NOMO-1 treated with dmso at 0.1 percent for 144 hours (cell line): ENCODE data around the gene TOR2A.

Experiments used
- DNase-seq: peaks from one replicate; lab custom pipeline; 2025; ENCODE audit not compliant: unreplicated experiment; lab: John Stamatoyannopoulos, UW

TOR2A gene

DNA sequence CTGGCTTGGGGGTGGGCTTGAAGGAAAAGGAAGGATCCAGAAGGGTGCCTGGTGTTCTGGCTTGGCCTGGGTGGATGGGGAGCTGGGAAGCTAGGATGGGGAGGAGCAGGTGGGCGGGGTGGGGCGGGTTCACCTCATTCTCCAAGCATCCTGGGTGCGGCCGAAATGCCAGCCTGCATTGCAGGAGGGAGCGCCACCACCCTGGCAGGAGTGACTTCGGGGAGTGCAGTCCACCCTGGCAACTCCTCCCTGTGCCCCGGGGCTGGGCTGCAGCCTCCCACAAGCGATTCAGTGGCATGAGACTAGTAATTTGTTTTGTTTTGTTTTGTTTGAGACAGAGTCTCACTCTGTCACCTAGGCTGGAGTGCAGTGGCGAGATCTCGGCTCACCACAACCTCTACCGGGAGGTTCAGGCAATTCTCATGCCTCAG, 13.7 kb downstream of the TOR2A start:
- no peak for DNase-seq

DNA sequence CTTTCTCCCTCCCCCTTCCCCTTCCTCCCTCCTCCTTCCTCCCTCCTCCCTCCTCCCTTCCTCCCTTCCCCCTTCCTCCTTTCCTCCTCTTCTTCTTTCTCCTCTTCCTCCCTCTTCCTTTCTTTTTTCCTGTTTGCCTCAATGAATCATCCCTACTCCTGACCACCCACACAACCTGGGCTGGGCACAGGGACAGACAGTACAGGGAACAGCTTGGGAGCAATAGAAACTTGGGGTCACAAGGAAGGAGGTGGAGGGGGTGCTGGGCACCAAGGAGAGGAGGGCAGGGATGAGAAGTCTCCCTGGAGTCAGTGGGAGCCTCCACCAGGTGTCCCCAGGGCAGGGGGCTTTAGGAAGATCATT, 14.2 kb downstream of the TOR2A start:
- DNase-seq, result no peak

DNA sequence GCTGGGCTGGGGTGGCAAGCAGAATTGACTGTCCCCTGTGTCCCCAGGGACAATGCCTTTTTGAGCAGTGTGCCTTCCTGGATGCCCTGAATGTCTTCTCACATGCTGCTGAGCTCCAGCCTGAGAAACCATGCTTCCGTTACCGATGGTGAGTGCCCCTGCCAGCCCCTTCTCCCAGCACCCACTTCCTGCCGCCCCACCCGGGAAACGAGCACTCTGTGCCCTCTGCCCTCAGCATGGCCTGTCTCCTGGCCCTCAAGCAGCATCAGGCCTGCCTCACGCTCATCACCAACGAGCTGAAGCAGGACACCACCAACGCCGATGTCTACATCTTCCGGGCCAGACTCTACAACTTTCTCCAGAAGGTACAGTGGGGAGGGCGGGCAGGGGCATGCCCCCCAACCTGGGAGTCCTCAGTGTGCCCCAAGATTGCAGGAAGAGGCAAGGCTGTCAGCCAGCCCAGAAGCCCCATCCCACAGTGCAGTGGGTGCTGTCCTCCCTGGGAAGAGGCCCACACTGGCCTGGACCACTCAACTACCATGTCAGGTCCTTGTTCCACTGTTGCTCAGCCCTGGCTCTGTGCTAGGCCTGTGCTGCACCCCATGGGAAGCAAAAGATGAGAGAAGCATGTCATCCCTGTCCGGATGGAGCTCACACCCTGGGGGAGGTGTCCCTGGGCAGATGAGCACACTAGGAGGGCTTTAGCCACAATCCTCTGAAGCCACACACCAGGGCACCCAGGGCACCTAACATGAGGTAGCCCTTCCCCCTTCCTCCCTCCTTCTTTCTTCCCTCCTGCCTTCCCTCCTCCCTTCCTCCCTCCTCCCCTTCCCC, 14.8 kb downstream of the TOR2A start:
- DNase-seq, result no peak

DNA sequence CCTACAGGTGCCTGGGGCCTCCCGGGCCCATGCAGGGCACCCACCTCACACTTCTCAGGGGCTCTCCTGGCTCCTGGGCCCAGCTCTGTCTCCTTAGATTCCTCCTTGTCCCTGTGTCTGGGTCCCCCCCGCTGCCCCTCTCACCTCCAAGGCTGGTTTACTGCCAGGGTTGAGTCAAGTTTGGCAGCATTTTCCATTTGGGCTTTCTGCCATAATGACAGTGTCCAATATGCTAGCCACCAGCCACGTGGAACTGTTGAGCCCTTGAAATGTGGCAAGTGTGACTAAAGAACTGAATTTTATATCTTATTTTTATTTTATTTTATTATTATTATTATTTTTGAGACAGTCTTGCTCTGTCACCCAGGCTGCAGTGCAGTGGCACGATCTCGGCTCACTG, 17.3 kb downstream of the TOR2A start:
- no peak for DNase-seq

DNA sequence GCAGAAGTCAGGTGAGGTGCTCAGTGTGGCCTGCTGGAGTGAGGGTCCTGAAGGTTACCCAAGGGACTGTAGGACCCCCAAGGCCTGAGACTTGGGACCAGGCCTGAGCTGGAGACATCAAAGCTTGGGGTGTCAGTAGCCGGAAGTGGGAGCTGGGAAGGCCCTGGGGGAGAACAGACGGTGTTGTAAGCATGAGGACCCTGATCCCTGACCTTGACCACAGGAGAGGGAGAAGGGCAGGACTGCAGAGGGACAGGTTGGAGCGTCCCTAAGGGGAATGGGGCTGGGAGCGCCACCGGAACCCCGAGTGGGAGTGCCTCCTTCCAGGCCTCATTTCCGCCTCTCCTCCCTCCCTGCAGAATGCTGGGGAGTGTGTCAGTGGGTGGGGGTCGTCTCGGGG, 18.7 kb downstream of the TOR2A start:
- DNase-seq, result no peak

DNA sequence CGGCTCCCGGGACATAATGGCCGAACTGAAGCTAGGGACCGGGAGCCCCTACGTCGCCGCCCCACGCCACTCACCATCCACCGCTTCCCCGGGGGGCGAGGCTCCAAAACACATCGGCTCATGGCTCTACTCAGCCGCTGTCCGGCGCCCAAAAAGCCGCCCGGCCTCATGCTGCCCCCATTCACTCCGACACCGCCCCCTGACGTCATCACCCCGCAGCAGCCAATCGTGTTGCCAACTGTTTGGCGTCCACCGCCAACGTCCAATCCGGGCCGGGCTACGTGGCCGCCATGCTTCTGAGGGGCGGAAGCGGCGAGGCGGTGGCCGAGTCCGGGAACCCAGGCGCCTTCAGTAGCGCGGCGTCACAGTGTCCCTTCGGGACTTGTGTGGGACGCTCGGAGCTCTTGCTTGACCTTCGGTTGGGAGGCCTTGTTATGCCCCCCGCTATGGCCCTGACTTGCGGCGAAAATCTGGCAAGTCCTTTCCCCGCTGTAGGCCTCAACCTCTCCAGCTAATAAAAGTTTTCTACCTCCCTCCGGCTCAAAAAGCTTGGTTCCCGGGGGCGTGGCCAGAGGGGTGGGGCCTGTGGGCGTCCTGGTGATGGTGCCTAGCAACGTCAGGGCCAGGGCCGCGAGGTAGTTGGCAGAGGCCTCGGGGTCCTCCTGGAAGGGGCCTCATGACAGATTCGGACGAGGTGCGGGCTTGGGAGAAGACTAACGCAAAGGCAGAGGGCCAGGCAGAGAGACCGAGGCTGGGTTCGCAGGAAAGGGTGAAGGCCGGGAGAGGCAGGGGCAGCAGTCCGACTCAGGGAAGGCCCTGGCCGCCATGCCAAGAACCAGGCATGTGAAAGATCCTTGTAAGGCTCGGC, 19.4 kb downstream of the TOR2A start, which contains the start of the genes PTRH1 and TTC16:
PTRH1 (minus strand) TSS at position 194 of the 868 bp plus-strand sequence; CDS start at position 170, 24 bp downstream.
TTC16 (plus strand) TSS at position 610 of the 868 bp plus-strand sequence; CDS start at position 677, 67 bp downstream.
- DNase-seq, result peak; percentile 94

DNA sequence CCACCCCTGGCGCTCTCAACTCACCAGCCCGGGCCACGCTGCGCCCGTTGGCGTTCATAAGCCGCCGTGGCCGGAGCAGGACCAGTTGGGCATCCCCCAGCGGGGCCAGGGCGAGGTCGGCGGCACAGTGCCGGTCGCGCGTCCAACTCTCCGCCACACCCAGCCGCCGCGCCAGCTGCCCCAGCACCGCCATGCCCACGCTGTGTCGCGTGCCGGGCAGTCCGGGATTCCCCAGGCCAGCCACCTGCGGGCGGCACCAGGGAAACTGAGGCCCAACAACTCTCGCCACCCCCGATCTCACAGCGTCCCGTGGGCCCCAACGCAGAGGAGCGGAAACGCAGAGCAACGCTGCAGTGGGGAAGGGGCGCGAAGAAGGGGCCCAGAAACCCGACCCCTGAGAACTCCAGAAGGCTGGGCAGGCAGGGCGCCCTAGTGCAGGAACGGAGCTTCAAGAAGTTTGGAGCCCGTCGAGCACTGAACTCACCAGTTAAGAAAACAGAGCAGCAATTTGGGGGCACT, 20.1 kb downstream of the TOR2A start:
- peak; percentile 66 for DNase-seq

DNA sequence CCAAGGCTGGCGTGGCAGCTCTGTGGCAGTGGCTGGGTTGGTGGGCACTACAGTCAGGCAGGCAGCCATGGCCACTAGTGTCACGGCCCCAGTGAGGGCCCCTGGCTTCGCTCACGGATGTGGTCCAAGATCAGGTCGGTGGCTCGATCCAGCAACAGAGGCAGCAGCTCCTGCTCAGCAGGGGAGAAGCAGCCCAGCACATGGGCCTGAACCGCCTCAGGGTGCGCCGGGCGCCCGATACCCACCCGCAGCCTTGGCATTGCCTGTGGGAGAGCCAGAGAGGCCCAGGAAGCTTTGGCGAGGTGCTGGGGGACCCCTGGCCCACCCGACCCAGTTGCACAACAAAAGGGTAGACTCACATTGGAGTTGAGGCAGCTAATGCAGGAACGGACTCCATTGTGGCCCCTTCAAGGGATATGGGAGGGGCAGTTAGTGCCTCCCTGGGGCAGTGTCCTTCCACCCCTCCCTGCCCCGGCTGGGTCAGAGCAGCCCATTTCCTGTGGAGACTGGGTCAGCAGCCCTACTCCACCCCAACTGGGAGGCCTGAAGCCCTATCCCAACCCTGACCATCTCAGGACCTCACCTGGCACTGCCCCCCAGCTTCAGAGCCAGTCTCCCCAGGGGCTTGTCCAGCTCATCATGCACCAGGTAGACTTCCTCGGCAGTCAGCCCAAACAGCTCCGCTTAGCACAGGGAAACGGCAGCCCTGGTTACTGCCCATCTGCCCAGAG, 20.9 kb downstream of the TOR2A start:
- DNase-seq, result no peak

DNA sequence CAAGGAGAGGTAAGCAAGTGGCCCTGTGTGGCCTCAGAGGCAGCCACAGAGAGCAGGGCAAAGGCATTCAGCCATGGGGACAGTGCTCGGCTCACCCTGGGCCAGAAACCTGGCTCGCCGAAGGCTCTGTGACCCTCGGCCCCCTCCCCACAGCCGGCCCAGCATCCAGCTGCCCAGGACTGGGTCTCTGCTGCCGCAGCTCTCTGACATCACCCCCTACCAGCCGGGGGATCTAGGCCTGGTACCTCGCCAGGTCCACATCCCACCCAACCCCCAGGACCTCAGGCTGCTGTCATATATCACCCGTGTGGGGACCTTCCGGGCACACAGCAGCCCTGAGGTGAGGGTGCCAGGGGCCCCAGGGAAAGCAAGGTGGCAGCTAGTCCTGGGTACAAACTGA, 22.2 kb downstream of the TOR2A start:
- no peak for DNase-seq

DNA sequence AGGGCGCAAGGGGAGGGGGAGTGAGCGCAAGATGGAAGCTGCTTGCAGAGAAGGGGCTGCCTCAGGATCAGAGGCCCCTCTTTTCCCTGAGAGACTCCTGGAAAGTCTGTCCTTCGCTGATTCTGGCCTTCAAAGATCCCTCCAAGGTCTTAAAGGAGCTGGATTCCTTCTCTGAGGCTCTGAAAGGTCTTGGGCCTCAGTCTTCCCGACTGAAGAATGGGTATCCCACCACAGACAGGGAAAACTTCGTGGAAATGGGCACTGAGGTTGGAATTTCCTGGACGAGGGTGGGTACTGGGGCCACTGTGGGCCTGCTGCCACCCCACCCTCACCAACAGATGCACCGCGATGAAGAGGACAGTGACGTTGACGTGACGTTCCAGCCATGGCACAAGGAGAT, 22.7 kb downstream of the TOR2A start:
- DNase-seq, result no peak

DNA sequence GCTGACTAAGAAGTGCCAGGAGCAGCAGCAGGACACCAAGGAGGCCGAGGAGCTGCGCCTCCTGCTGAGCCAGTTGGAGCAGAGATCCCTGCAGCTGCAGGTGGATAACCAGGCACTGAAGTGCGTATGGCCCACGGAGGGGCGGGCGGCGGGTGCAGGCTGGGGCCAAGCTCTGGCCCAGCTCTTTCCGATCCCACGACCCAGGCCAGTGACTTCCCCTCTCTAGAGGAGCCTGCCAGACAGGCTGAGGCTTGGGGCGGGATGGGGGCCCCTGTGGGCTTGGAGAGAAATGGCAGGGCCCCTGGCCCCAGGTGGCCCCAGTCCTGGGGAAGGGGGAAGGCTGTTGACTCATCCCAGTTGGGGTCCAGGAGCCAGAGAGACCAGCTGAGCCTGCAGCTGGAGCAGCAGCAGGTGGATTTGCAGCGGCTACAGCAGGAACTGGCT, 23.2 kb downstream of the TOR2A start:
- no peak for DNase-seq

DNA sequence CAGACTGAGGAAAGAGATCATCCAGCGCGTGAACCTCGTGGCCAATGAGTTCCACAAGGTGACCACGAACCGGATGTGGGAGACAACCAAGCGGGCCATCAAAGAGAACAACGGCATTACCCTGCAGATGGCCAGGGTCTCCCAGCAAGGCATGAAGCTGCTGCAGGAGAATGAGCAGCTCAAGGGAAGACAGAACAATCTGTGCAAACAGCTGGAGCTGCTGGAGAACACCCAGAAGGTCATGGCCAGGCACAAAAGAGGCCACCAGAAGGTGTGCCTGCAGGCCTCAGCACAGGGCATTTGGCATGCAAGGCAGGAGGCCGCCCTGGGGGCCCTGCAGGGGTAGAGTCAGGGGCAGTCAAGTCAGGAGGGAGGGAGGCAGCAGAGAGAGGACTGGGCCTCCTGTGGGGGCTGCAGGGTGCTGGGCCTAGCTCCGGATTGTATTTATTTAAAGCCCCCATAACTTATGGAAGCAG, 23.8 kb downstream of the TOR2A start:
- DNase-seq, result no peak

DNA sequence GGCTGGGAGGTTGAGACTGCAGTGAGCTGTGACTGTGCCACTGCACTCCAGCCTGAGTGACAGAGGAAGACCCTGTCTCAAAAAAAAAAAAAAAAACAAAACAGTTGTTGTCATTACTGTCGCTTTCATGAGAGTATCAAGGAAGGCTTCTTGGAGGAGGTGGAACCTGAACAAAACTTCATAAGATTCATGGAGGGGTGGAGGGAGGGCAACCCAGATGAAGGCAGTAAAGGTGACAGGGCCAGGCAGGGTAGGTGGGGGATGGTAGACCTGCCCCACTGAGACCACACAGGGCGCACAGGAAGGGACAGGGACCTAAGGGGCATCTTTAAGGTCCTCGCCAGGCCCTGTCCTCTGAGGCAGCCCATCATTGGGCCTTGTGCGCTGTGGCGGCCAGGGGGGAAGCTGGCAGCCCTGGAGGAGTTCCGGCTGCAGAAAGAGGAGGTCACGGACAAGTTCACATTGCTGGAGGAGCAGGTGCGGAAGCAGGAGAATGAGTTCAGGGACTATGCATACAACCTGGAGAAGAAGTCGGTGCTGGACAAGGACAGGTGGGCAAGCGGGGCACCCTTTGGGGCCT, 24.8 kb downstream of the TOR2A start:
- DNase-seq, result no peak

DNA sequence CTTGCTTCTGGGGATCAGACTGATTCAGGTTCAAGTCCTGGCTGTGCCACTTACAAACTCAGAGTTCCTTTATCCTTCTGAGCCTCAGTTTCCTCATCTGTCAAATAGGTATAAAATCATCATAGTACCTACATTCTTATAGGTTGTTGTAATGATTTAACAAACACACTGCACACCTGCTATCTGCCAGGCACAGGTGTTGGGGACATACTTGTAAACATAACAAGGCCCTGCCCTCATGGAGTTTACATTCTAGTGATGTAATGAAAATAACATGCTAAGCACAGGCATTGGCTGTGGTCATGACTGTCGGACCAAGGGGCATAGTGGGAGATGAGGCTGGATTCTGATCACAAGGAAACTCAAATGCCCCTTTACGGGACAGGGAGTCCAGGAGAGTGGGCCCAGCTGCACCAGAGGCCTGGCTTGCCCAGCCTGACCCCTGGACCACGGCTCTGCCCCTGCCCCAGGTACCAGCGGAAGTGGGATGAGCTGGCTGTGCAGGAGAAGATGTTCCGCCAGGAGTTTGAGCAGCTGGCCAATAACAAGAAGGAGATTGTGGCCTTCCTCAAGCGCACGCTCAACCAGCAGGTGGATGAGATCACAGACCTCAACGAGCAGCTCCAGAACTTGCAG, 26.0 kb downstream of the TOR2A start:
- DNase-seq, result no peak

DNA sequence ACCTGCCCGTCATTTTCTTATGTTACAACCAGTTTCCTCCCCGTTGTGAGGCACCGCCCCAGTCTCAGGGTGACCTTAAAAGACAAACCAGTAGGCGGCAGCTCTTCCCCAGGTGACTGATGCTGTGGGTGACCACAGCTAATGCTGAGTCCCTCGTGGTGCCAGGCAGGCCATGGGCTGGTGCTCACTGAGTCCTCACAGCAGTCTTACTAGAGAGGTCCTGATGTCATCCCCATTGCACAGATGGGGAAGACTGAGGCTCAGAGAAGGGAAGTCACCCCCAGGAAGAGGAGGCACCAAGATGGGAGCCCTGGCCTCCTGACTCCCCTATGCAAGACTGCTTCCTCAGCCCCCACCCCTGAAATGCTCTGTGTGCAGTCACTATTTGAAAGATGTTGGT, 27.3 kb downstream of the TOR2A start:
- DNase-seq, result no peak

DNA sequence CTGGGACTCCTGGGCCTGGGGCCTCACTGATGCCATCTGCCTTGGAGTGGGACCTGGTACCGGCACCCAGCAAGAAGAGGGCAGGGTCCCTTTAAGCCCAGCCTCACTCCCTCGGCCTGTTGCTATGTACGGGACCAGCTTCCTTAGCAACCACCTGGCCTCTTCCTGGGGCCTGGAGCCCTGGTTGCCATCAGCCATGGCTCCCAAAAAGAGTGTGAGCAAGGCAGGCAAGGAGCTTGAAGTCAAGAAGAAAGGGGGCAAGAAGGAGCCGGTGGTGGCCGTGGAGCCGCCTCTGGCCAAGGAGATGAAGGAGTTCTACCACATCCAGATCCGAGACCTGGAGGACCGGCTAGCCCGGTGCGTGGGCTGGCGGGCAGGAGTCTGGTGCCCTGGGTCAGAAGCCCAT, 28.3 kb downstream of the TOR2A start, which contains the start of gene CFAP157:
CFAP157 (plus strand) TSS at position 153 of the 406 bp plus-strand sequence; CDS start at position 197, 44 bp downstream.
- DNase-seq, result no peak

DNA sequence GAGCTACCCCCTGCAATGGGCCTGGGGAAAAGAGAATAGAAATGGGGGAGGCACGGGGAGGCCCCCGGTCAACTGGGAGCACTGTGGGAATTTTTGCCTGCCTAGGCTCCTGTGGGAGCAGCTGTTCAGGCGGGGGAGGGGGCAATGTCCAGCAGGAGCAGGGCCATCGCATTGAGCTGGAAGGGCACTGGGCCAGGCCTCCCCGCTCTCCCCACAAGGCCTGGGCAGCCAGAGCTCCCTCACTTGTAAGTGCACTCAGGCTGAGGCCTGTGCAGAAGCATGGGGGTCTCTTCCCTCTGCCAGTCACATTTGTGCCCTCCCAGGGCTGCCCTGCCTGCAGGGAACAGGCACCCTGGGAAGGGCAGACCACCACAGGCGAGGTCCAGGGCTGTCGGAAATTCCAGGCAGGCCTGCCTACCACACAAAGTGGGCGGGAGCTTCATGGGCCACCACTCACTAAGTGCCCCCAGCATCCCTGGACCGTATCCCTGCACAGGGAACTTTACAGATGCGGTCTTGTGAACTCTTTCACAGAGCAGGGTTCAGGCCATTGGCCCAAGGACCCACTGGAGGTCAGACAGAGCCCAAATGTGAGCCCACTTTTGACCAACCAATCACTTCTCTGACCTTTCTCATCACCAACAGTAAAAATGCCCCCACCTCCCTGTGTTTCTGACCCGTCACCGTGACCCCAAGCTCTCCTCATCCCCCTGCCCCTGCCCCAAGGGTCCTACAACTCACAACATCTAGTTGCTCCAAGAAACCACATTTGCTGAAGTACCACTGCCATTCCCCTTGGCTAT, 29.3 kb downstream of the TOR2A start:
- DNase-seq, result no peak

DNA sequence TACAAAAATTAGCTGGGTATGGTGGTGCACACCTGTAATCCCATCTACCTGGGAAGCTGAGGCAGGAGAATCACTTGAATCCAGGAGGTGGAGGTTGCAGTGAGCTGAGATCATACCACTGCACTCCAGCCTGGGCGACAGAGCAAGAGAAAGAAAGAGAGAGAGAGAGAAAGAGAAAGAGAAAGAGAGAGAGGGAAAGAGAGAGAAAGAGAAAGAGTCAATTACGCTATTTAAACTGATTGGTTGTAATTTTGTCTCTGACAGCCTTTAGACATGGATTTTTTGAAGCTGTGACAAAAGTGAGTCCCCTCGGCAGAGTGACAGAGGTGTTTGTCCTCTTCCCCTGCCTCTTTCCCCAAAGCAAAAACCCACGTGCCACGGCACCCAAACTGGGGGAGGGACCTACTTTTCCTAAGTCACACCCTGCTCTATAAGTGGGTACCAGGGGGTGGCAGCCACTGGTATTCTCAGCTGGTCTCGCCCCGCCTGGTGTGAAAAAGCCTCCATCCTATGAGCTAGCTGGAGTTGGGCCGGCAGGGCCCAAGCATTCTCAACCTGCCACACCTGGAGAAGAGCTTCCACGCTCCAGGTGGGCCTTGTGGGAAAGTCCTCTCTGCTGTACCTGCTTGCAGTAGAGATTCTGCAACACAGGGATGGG, 31.7 kb downstream of the TOR2A start:
- DNase-seq, result no peak
